ENCODE measurements around the gene ABCC10.
"Not testable (repeated sequence)": the region's sequence is repeated elsewhere in the genome, so short reads cannot be mapped to it uniquely, and the experiment has no call there.

The ABCC10 gene

GRCh38 chr6:43427406-43428111, at the start of gene ABCC10:
ABCC10 (plus strand) TSS chr6:43427541; CDS start chr6:43427979, 438 bp downstream.
- DNase-seq: peak; percentile 89

GRCh38 chr6:43377710-43378229, 49.6 kb upstream of the ABCC10 start:
- DNase-seq: no peak

GRCh38 chr6:43378631-43379030, 48.7 kb upstream of the ABCC10 start:
- DNase-seq: no peak

- not testable (repeated sequence) for DNase-seq
Measured at GRCh38 chr6:43380858-43381257, 46.5 kb upstream of the ABCC10 start.

GRCh38 chr6:43383021-43383667, 44.2 kb upstream of the ABCC10 start:
- DNase-seq: no peak

GRCh38 chr6:43386492-43386891, 40.8 kb upstream of the ABCC10 start:
- no peak for DNase-seq

GRCh38 chr6:43389730-43390295, 37.5 kb upstream of the ABCC10 start:
- DNase-seq: no peak

- not testable (repeated sequence) for DNase-seq
Measured at GRCh38 chr6:43390753-43391439, 36.4 kb upstream of the ABCC10 start.

- DNase-seq: no peak
Measured at GRCh38 chr6:43391440-43392031, 35.8 kb upstream of the ABCC10 start.

GRCh38 chr6:43393133-43393532, 34.2 kb upstream of the ABCC10 start:
- not testable (repeated sequence) for DNase-seq

- DNase-seq: no peak
Measured at GRCh38 chr6:43393602-43394001, 33.7 kb upstream of the ABCC10 start.

- DNase-seq: no peak
Measured at GRCh38 chr6:43394982-43395381, 32.4 kb upstream of the ABCC10 start.

GRCh38 chr6:43395776-43396175, 31.6 kb upstream of the ABCC10 start:
- no peak for DNase-seq

- no peak for DNase-seq
Measured at GRCh38 chr6:43396408-43397149, 30.8 kb upstream of the ABCC10 start.

- no peak for DNase-seq
Measured at GRCh38 chr6:43399932-43400487, 27.3 kb upstream of the ABCC10 start.

- no peak for DNase-seq
Measured at GRCh38 chr6:43401730-43402129, 25.6 kb upstream of the ABCC10 start.

GRCh38 chr6:43402820-43403219, 24.5 kb upstream of the ABCC10 start:
- no peak for DNase-seq

- DNase-seq: no peak
Measured at GRCh38 chr6:43405354-43405753, 22.0 kb upstream of the ABCC10 start.

GRCh38 chr6:43407296-43407695, 20.0 kb upstream of the ABCC10 start:
- no peak for DNase-seq

- no peak for DNase-seq
Measured at GRCh38 chr6:43408259-43408658, 19.1 kb upstream of the ABCC10 start.

- not testable (repeated sequence) for DNase-seq
Measured at GRCh38 chr6:43410776-43411175, 16.6 kb upstream of the ABCC10 start.

GRCh38 chr6:43412541-43412940, 14.8 kb upstream of the ABCC10 start:
- DNase-seq: no peak

Measured in activated CD4-positive, alpha-beta T cell treated with anti-CD3 and anti-CD28 coated beads for 1 hour (primary cell).